Fibroblast of skin of left quadriceps (primary cell): ENCODE data around the gene KANSL3.

Experiments used
- DNase-seq, 2 experiments: peaks; one replicate each; pipeline ENCODE4 v3.0.0-alpha.2; 2013; ENCODE audit warnings: low read depth in 2 of 2

KANSL3 gene

GRCh38 chr2:96546321-96546720 lies 91.8 kb downstream of the KANSL3 start:
- no peak for DNase-seq
